GM18909 (cell line): Measurements from ENCODE around the gene EXOC1L.

Experiments
- ATAC-seq: cut with Tn5 transposase; IDR thresholded peaks from one replicate; pipeline ENCODE4 v1.9.1; 2021; ENCODE audit warnings: mild to moderate bottlenecking; ENCODE audit not compliant: unreplicated experiment, poor library complexity

Gene EXOC1L

GRCh38 chr4:55874831-55875230, 55.2 kb downstream of the EXOC1L start:
- no peak for ATAC-seq

- ATAC-seq: no peak
Observed at GRCh38 chr4:55876387-55876786, 56.8 kb downstream of the EXOC1L start.

- ATAC-seq: no peak
Observed at GRCh38 chr4:55879224-55879623, 59.6 kb downstream of the EXOC1L start.

- no peak for ATAC-seq
Observed at GRCh38 chr4:55880652-55881280, 61.2 kb downstream of the EXOC1L start.

- no peak for ATAC-seq
Observed at GRCh38 chr4:55884093-55884850, 64.7 kb downstream of the EXOC1L start.

GRCh38 chr4:55884851-55885219, 65.2 kb downstream of the EXOC1L start:
- ATAC-seq: no peak
